RWPE1 (cell line): ENCODE measurements around the gene SKAP2.

Source experiments
- CTCF ChIA-PET: fragments of 350-600 bp; sonication (Branson Sonifier 250); formaldehyde crosslinking; extraction: SDS; loops from one replicate; lab custom pipeline; 2021; lab: Yijun Ruan, JAX
- POLR2A ChIA-PET: fragments of 400-600 bp; formaldehyde crosslinking; extraction: SDS; loops from one replicate; lab custom pipeline; 2020; ENCODE audit warnings: antibody characterized with exemption; ENCODE audit not compliant: low non-redundant PET; lab: Yijun Ruan, JAX
- DNase-seq: peaks from one replicate; pipeline ENCODE4 v3.0.0; 2012; ENCODE audit warnings: low spot score
- H3K27ac ChIP-seq: fragments of 450-650 bp; 2 replicates; pipeline ENCODE4 v1.5.1; 2017
- CTCF ChIP-seq: fragments of 450-650 bp; conservative IDR thresholded peaks from 2 replicates; pipeline ENCODE4 v1.5.1; 2017; ENCODE audit warnings: low read depth, mild to moderate bottlenecking

The SKAP2 gene

DNA sequence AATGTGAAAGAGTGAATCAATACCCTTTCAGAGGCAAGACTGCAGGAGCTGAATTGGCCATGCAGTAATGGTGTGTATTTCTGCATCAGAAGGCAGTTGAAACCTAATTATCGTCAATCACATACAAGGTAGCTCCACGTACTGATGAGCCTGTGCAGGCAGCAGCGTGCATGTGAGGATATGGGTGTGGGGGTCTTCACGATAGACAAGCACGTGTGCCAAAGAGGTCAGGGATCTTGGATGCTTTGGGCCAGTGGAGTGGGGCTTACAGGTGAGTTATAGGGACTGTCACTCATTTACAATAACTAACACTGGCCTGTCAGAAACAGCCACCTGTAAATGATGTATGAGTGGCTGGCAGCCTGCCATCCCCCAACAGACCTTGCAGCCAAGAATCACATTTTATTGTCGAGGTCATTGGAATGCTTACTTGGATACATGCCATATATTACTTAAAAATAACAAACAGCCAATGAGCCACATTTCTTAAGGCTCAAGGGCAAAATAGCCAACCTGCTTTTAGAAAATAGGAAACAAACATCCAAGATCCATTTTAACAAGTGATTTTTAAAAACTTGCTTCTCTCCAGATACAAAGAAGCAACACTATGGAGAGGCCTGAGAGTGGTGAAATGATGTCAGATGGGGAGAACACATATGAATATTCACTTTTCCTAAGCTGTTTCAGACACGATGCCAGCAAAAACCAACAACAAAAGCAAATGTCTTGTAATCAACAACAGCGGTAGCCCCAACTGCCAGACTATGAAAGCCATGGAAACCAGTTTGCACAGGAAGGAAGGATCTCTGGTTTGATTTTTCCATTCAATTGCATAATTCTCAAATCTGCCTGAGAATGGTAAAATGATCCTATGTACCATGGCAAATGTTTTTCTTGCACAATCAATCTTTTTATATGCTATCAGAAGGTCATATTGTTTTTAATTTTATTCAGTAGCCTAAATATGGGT is 210.7 kb downstream of the SKAP2 start:
- peak; percentile 46 for DNase-seq
- no peak overlapping the region for H3K27ac ChIP-seq
- ChIA-PET POLR2A (no interaction called here), CTCF (no interaction called here)
- no peak for TF ChIP-seq CTCF

DNA sequence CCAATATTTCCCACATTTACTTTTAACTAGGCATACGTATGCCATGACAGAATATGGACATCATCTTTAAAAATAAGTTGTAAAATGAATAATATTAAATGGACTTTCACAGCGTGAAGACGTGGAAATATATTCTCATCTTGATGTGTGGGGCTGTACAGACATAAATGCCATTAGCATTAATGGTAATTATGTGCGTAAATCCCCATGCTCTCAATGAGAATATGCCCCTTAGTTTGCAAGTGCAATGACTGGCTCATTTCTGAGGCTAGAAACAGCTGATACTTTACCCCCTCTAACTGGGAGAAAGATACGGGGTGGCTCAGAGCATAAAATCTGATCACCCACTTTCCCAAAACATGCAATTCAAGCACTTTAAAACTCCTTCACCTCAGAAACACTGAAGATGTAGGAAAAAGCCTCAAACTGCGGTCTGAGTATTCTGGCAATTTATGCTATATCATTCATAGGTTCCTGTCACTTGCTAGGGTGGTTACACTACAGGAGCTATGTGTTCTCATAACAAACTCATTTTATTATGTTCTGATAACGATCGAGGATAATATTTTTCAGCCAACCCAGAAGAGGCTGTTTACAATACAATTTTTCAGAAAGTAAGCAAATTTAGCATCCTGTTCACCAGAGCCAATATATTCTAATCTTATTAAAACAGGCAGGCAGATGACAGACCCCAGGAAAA is 211.8 kb downstream of the SKAP2 start:
- POLR2A ChIA-PET = no interaction called here
- CTCF ChIA-PET = no interaction called here
- no peak for TF ChIP-seq CTCF
- DNase-seq = no peak
- no peak overlapping the region for H3K27ac ChIP-seq

GRCh38 chr7:26650103-26650502 is 214.3 kb downstream of the SKAP2 start:
- no peak for DNase-seq
- TF ChIP-seq CTCF = no peak
- CTCF ChIA-PET = no interaction called here
- POLR2A ChIA-PET = no interaction called here
- H3K27ac ChIP-seq = no peak overlapping the region

DNA sequence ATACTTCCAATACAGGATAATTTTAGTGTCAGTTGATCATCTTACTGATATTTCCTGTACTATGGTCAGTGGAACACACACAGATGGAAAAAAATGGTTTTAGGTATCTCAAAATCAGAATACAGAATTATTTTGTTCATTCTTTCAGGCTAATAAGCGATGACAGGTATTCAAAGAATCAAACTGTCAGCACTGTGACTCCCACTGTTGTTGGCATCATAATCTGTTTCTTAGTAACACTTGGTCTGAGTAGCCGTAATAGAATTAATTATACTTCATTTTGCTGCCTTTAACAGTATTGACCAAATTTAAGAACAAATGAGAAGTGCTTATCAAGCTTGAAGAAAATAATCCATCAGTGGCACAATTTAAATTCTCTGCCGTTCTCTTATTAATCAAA is 215.0 kb downstream of the SKAP2 start:
- ChIA-PET POLR2A (no interaction called here), CTCF (interaction anchor here (0.6 to 1.0 kb wide), 3 partner anchors 89 to 481 kb away, joined by 3 read pairs; partner anchors contain the start of gene HOXA4)
- H3K27ac ChIP-seq = no peak overlapping the region
- no peak for TF ChIP-seq CTCF
- no peak for DNase-seq

DNA sequence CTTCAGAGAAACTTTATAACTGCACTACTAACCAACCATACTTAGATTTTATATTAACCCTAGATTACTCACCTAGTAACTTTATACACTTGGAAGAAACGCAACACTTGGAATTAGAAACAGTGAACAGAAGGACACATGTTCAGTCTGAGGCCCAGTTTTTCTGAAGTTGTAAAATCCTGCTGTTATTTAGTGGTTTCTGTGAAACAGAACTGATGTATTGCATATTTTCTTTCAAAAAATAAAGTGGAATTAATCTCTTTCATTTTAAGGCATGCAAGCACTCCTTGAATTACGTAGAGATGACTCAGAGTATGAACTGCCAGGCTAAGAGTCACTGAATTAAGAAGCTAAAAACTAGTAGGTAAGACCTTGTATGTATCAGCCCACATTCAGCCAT is 215.8 kb downstream of the SKAP2 start:
- peak overlapping the region; percentile 68 for H3K27ac ChIP-seq
- ChIA-PET POLR2A (no interaction called here), CTCF (interaction anchor here (0.6 to 1.0 kb wide), 2 partner anchors 88 to 93 kb away, joined by 3 read pairs; no protein-coding TSS in a partner anchor)
- no peak for TF ChIP-seq CTCF
- peak; percentile 72 for DNase-seq

DNA sequence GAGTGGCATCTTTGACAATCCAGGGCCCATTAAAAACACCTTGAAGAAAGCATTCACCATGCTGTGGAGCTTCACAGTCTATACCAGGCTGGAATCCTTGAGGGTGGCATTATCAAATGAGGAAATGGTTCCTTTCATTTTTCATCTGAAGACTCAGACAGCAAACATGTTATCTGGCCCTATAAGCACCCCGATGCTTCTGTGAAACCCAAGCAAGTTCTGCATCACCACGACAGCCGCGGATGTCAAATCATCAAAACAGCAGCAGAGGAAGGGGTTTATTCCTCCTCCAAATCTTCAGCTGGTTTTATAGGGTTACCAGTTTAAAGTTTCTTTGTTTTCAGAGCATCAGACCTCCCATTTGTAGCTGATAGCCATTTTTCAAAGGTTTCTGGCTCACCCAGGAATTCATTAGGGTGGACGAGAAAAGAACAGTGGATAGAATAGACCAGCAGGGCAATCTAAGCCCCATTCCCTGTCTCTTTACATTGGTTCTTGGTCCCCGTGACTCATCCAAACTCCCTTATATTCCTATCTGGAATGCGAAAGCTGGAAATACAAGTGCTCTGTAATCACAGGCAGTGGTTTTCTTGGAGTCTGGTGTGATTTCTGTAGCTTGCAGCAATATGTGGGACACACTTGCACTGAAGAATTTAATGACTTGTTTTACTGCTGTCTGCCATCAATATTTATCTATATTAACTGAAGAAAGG is 217.9 kb downstream of the SKAP2 start:
- no peak for TF ChIP-seq CTCF
- no peak for DNase-seq
- ChIA-PET POLR2A (no interaction called here), CTCF (interaction anchor here (0.7 to 1.8 kb wide), 2 partner anchors 21 to 123 kb away, joined by 4 to 5 read pairs; no protein-coding TSS in a partner anchor)
- no peak overlapping the region for H3K27ac ChIP-seq
